ENCODE results near the gene CNTNAP2.

CNTNAP2 gene

GRCh38 chr7:148091882-148092281 lies 1975.3 kb downstream of the CNTNAP2 start:
- no peak for DNase-seq

DNA sequence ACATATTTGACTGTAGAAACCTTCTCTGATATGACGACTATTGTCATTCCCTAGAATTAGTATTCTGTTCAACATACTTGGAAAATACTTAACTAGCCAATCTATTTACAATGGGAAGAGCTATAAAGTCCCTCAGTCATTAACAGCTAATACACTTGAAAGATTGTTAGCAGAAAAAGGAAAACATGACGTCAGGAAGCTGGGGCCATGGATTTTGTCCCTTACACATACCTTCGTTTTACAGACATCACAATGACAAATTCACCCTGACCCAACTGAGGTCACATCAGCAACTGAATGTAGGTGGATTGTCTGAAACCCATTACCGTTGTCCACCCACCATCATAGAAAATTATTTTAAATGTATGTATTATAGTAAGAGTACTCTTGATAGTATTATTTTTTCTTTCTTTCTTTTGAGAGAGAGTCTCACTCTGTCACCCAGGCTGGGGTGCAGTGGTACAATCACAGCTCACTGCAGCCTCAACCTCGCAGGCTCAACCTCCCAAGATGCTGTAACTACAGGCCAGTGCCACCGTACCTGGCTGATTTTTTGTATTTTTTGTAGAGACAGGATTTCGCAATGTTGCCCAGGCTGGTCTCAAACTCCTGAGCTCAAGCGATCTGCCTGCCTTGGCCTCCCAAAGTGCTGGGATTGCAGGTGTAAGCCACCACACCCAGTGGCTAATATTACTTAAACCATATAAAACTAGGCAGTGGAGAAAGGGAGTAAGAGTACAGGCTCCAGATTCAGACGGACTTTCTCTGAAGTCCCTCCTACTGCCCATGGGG lies 1977.0 kb downstream of the CNTNAP2 start:
- no peak for DNase-seq

- no peak for DNase-seq
Observed at GRCh38 chr7:148095066-148095465, 1978.5 kb downstream of the CNTNAP2 start.

DNA sequence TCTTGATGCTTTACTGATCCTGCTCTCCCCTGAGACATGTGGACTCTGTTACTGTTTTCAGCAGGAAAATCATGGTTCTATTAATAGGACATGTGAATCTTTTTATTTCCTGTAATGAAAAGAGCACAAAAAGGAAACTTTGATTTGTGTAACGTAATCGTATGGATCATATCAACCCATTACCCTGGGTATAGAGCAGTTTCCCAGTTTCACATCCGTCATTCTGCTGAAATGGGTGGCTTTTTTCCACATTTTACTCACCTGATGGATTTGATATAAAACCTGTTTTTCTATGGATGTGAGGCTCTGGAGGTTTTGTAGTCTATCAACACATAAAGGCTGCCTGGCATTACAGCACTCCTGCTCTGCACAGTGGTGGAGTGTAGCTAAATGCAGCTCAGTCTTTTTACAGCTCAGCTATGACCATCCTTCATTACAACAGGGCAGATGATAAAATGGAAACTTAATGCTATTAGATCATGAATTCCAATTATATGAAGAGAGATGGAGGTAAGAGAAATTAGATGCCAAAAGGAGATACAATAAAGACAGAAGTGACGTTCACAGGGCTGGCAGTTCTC lies 1987.6 kb downstream of the CNTNAP2 start:
- DNase-seq = no peak

- DNase-seq = no peak
Observed at GRCh38 chr7:148104924-148105323, 1988.3 kb downstream of the CNTNAP2 start.

DNA sequence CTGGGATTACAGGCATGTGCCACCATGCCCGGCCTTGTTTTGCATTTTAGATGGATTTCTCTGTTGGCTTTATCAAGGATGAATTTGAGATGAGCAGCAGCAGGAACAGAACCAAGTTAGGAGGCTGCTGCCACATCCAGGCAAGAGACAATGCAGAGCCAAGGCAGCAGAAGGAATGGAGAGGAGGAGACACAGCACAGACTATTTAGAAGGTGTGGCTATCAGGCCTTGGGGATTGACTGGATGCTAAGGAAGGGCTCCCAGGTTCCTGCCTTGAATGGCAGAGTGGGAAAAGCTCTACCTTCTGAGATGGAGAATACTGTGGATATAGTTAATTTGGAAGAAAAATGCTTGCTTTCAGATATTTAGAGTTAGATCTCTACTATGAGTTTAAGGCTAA lies 1989.3 kb downstream of the CNTNAP2 start:
- no peak for DNase-seq

GRCh38 chr7:148107443-148108127 lies 1991.0 kb downstream of the CNTNAP2 start:
- no peak for DNase-seq

GRCh38 chr7:148108381-148108780 lies 1991.8 kb downstream of the CNTNAP2 start:
- DNase-seq = no peak

DNA sequence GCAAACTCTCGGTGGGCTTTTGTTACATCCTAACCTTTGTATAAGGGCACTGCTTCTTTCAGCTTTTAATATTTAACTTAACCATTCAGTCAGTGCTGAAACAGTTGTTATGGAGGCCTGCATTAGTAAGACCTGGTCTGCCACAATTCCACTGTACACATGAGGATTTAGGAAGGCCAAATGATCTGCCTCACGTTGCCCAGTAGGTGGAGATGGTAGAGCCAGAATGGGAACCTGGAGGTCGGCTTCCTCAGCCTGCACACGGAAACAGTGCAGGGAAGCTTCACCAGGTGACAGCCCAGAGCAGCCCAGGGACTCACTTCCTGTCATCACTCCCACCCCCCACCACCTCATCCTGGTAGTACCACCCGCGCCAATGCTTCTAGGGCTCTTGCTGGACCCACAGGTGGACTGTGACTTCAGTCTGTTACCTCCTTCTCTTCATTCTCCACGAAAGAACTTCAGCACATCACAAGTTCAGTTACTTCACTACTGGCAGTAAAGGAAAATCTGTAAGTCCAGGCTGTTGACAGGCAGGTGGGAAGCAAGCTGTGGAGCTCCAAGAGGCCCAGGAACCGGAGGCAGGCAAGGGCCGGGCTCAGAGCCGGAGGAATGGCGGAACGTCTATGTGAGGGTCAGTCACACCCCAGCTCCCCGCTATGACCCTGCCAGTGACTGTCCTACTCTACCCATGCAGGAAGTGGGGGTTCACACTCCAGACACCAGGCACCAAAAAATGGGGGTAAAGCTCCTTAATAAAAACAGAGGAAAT lies 1993.7 kb downstream of the CNTNAP2 start:
- no peak for DNase-seq

DNA sequence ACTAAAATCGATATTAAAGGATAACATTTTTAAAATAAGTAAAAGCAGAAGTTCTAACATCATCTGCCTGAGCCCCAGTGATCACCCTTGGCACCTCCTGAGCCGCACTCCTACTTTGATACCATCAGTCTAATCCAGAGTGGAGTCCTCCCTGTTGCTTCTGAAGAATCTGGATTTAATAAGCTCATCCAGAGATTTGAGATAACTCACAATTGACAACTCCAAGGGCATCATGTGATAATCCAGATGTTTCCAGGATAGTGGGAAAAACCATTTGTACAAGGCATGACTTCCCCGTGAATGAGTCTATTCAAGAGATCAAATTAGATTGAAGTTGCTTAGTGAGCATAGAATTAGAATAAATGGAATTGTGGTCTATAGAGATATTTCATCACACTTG lies 1998.2 kb downstream of the CNTNAP2 start:
- no peak for DNase-seq

DNA sequence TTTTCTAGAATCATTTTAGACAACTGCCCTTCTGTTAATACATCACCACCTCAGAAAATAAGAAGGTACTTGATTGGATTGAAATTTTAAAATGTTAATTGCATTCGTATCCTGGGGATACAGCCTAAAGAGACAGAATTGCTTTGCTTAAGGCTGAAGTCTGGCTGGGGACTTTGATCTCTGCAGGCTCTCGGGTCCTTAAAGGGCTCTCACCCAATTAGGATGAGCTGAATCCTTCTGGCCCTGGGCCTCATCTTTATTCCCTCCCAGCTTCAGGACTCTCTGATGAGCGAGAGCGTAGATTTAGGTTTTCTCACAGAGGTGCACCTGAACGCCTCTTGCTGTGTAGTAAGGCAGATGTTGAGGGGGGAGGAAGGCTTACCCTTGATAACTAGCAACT lies 1998.7 kb downstream of the CNTNAP2 start:
- no peak for DNase-seq

- no peak for DNase-seq
Observed at GRCh38 chr7:148116195-148116594, 1999.6 kb downstream of the CNTNAP2 start.

- no peak for DNase-seq
Observed at GRCh38 chr7:148116829-148117403, 2000.3 kb downstream of the CNTNAP2 start.

DNA sequence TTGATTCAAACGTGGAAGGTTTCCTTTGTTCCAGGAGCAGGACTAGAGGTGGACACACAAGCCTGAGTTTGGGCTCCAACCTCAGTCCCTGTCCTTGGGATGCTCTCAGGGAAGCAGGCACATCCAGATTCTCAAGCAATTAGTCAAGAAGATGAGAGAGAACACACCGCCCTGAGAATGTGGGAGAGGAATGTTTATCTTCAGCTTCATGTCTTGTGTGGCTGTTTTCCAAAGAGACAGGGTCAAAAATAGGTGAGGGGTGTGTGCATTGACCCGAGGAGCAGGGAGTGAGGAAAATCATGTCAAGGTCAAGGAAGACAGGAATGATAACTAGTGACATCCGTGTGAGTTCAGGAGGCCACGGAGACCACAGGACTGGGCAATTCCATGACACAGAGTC lies 2001.8 kb downstream of the CNTNAP2 start:
- no peak for DNase-seq

- DNase-seq = no peak
Observed at GRCh38 chr7:148121401-148121800, 2004.8 kb downstream of the CNTNAP2 start.

GRCh38 chr7:148121847-148122246 lies 2005.2 kb downstream of the CNTNAP2 start:
- DNase-seq = no peak

DNA sequence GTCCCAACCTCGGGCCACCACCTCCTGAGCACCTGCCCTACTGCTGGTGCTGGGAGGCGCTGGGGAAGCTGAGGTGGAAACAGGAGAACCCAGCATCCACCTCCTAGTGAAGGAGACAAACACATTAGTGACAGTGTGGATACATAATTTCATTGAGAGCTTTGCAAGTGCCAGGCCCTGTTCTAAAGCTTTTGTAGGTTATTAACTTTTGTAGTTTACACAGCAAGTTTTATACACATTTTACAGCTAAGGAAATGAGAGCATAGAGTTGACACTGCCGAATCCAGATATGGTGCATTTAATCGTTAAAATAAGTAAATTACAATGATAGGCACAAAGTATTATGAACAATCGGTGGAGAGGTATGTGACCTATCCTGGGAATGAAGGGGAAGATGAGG lies 2007.9 kb downstream of the CNTNAP2 start:
- DNase-seq = no peak

GRCh38 chr7:148127374-148127773 lies 2010.8 kb downstream of the CNTNAP2 start:
- DNase-seq = no peak

- no peak for DNase-seq
Observed at GRCh38 chr7:148129023-148129422, 2012.4 kb downstream of the CNTNAP2 start.

GRCh38 chr7:148135116-148135515 lies 2018.5 kb downstream of the CNTNAP2 start:
- no peak for DNase-seq

- no peak for DNase-seq
Observed at GRCh38 chr7:148135997-148136396, 2019.4 kb downstream of the CNTNAP2 start.

- peak in 1 of 2 experiments; percentile 8 for DNase-seq
Observed at GRCh38 chr7:148142660-148143248, 2026.2 kb downstream of the CNTNAP2 start.

DNA sequence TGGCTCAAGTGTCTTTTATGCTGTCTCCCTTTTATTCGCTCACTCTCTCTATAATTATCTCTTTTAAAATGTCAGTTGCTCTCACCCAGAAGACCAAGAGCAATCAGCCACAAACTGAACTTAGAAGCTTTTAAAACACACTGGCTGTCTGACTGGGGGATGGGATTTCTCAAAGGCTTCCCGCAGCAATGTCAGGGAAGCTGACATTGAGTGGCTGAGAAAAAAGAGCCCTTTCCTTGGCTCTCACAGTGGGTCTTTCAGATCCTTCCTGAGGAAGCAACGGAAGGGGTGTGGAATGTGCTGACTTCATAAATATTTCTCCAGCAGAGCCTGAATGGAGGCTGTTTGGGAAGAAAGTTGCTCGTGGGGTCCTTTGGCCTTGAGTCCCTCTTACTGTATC lies 2028.2 kb downstream of the CNTNAP2 start:
- no peak for DNase-seq

Data from NCI-H187 (cell line).